ENCODE results near the gene EXOSC5. TPM values are rescaled to one million over a fixed set of nuclear protein-coding genes. Genes with fewer than 3 reads are reported as not detected.
A peak's percentile ranks its signal among the peaks of the same experiment; 100 is the strongest.

EXOSC5 gene
- total RNA-seq, 1 experiment from 2014 or later: 58.7 TPM

- Histone ChIP-seq H2AFZ (ENCODE audit: low read length) (no peak overlapping the region), H3K27me3 (ENCODE audit: insufficient read depth, low read length) (no peaks in the 10 kb centered on the region), H3T11ph (ENCODE audit: low read length) (no peak overlapping the region), H2BK5ac (ENCODE audit: insufficient read length, low read length) (no peak overlapping the region), H2BK120ac (ENCODE audit: low read depth, low read length, poor library complexity, severe bottlenecking) (no peak overlapping the region), H4K91ac (ENCODE audit: insufficient read length, low read depth, low read length) (no peak overlapping the region), H3K4me2 (ENCODE audit: insufficient read depth, insufficient read length, low read length) (no peak overlapping the region), H3K79me2 (ENCODE audit: insufficient read depth, low read length) (no peaks in the 10 kb centered on the region), H3K4me1 (ENCODE audit: insufficient read depth, low read length) (no peaks in the 10 kb centered on the region), H3K9ac (ENCODE audit: extremely low read depth, insufficient read length, low read length) (no peak overlapping the region), H2BK15ac (ENCODE audit: low read depth, low read length) (no peak overlapping the region), H3K4ac (ENCODE audit: low read depth, low read length) (no peak overlapping the region), H4K20me1 (ENCODE audit: control insufficient read depth, insufficient read depth, insufficient read length) (no peaks in the 10 kb centered on the region), H2BK12ac (ENCODE audit: insufficient read length, low read depth, low read length) (no peak overlapping the region), H2AK5ac (ENCODE audit: insufficient read length, low read length) (no peak overlapping the region), H3K79me1 (ENCODE audit: insufficient read depth, low read depth, low read length, poor library complexity, severe bottlenecking) (no peaks in the 10 kb centered on the region), H3K23ac (ENCODE audit: insufficient read length, low read depth, low read length) (no peak overlapping the region), H3K18ac (ENCODE audit: insufficient read length, low read depth, low read length) (no peak overlapping the region), H4K5ac (ENCODE audit: insufficient read length, low read depth, low read length) (no peak overlapping the region), H3K14ac (ENCODE audit: insufficient read depth, low read length) (no peak overlapping the region), H3K27ac (ENCODE audit: insufficient read length, low read depth, low read length) (no peak overlapping the region), H3K23me2 (ENCODE audit: insufficient read length, low read depth, low read length, poor library complexity, severe bottlenecking) (peaks cover 4% of the 10 kb centered on the region), H4K8ac (replicated peaks; ENCODE audit: insufficient read length, low read depth, low read length) (no peak overlapping the region), H3K56ac (ENCODE audit: insufficient read length, low read depth, low read length) (no peak overlapping the region), H2BK20ac (ENCODE audit: low read depth, low read length, poor library complexity, severe bottlenecking) (no peak overlapping the region), H3K9me3 (ENCODE audit: control insufficient read depth, low read depth, low read length) (no peaks in the 10 kb centered on the region)
- no peaks in the 10 kb centered on the region; the same call in 1 of the 2 replicates for H3K27me3 Mint-ChIP-seq (ENCODE audit: low read depth)
- TF ChIP-seq CTCF (conservative IDR thresholded peaks at IDR 0.05): no peak
- H3K36me3 Mint-ChIP-seq (ENCODE audit: insufficient read depth in 1 of 3, low read depth in 3 of 3): peaks cover 8 to 35% (median 33%) of the 10 kb centered on the region in 3 experiments
- H3K4me3 Mint-ChIP-seq: no peak overlapping the region
- no peak for DNase-seq
- no peaks in the 10 kb centered on the region for H3K9me3 Mint-ChIP-seq
- H3K4me1 Mint-ChIP-seq: peaks cover 0 to under 1% of the 10 kb centered on the region in 2 experiments; a peak in 2 of 4 replicates
- peak overlapping the region in 1 of 3 experiments; percentile 63; a peak in 2 of 7 replicates for H3K27ac Mint-ChIP-seq
- no CpG with 5 or more reads among the region's 9 CpGs for WGBS (ENCODE audit: extremely low coverage, insufficient read length, low lambda C conversion rate)
Measured at GRCh38 chr19:41414461-41414860, 17.3 kb upstream of the EXOSC5 start.
